Measurements from ENCODE around the gene TBL1XR1. TPM values are rescaled to one million over a fixed set of nuclear protein-coding genes. Genes with fewer than 3 reads are reported as not detected.

TBL1XR1 gene
- total RNA-seq, 1 experiment from 2014 or later = 77.6 TPM

DNA sequence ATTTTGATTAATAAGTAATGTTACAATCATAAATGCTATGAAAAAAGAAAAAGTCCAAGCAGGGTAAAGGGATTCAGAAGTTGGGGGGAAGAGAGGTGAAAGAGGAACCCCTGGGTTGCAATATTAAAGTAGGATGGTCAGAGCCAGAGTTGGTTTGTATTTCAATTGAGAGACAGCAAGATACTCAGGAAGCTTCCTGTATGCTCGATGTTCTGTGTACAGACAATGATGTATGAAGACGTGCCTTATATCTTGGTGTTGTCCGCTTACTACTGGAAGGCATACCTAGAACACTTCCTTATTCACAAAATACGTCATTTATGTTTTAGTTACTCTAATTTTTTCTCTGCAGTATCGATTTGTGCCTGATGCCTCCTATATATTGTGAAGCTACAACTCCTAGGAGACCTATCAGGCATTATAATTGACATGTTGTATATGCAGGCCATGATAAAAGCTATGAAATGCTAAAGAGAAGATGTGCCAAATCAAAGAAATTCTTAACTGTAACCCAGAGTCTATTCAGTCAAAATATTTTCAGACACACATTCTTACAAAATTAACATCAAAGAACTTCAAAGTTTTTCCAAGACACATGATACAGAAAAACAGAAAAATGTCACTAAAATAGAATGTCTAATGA lies 87.5 kb downstream of the TBL1XR1 start:
- no peak overlapping the region for H3K27ac ChIP-seq (ENCODE audit: low read length)
- H3F3A ChIP-seq (ENCODE audit: low read length, unreplicated experiment) = no peaks in the 10 kb centered on the region
- H3K27me3 ChIP-seq (ENCODE audit: low read length) = no peaks in the 10 kb centered on the region
- H4K20me1 ChIP-seq (ENCODE audit: low read length) = peaks cover 25% of the 10 kb centered on the region; the same call in 1 of the 2 replicates
- H3K9me2 ChIP-seq (replicated peaks; ENCODE audit: low read length) = no peaks in the 10 kb centered on the region
- DNase-seq = no peak
- no peaks in the 10 kb centered on the region for H3K36me3 ChIP-seq (ENCODE audit: low read depth, low read length)
- no peak overlapping the region for H3K4me2 ChIP-seq (ENCODE audit: low read length)
- POLR2A ChIA-PET (ENCODE audit: unreplicated experiment) = no interaction called here
- no peak for ATAC-seq
- H2AFZ ChIP-seq (ENCODE audit: low read length) = no peak overlapping the region
- BruUV-seq (replicated peaks) = no TSS peak
- no peak overlapping the region for H3K4me3 ChIP-seq (ENCODE audit: low read length)
- no peak overlapping the region for H3K9ac ChIP-seq (ENCODE audit: low read length)
- peaks cover 98% of the 10 kb centered on the region for H3K79me2 ChIP-seq (ENCODE audit: low read length)
- H3K9me3 ChIP-seq (ENCODE audit: low read length) = no peaks in the 10 kb centered on the region
- CTCF ChIA-PET = no interaction called here
- no peak for TF ChIP-seq EZH2phosphoT487 (IDR thresholded peaks at IDR 0.05; ENCODE audit: borderline replicate concordance, low read length)
- no peak for TF ChIP-seq EZH2 (IDR thresholded peaks at IDR 0.05; ENCODE audit: low read length, unreplicated experiment)
- TF ChIP-seq, protein P1, sequence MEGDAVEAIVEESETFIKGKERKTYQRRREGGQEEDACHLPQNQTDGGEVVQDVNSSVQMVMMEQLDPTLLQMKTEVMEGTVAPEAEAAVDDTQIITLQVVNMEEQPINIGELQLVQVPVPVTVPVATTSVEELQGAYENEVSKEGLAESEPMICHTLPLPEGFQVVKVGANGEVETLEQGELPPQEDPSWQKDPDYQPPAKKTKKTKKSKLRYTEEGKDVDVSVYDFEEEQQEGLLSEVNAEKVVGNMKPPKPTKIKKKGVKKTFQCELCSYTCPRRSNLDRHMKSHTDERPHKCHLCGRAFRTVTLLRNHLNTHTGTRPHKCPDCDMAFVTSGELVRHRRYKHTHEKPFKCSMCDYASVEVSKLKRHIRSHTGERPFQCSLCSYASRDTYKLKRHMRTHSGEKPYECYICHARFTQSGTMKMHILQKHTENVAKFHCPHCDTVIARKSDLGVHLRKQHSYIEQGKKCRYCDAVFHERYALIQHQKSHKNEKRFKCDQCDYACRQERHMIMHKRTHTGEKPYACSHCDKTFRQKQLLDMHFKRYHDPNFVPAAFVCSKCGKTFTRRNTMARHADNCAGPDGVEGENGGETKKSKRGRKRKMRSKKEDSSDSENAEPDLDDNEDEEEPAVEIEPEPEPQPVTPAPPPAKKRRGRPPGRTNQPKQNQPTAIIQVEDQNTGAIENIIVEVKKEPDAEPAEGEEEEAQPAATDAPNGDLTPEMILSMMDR (conservative IDR thresholded peaks at IDR 0.05; ENCODE audit: low read depth, low read length) = no peak
- H3K4me1 ChIP-seq (ENCODE audit: insufficient read depth, low read length) = peaks cover 5% of the 10 kb centered on the region; the same call in 1 of the 2 replicates
- intact Hi-C loops (cut with micrococcal nuclease) = no loop called here

DNA sequence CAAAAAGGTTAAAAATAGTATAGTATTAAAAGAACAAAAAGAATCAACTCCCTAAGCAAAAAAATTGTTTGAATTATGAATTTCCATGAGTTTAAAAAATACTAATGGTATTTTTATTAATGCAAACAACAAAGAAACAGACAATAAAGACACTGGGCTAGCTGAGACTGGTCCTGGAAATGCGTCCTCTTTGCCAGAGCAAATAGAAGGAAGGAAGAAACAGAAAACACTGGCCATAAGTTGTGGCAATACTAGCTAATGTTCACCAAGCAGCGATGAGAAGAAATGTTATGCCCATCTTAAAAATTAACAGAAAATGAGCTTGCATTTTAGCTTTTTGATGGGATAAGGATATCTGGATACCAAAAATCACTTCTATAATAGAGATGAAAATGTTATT lies 88.6 kb downstream of the TBL1XR1 start:
- no peak for ATAC-seq
- CTCF ChIA-PET = no interaction called here
- no peaks in the 10 kb centered on the region for H3K36me3 ChIP-seq (ENCODE audit: low read depth, low read length)

More for the DNA sequence above, 88.6 kb downstream of the TBL1XR1 start:
- no peak overlapping the region for H3K9ac ChIP-seq (ENCODE audit: low read length)
- H3K4me1 ChIP-seq (ENCODE audit: insufficient read depth, low read length) = peaks cover 5% of the 10 kb centered on the region; the same call in 1 of the 2 replicates
- no peaks in the 10 kb centered on the region for H3K27me3 ChIP-seq (ENCODE audit: low read length)
- peaks cover 98% of the 10 kb centered on the region for H3K79me2 ChIP-seq (ENCODE audit: low read length)
- H2AFZ ChIP-seq (ENCODE audit: low read length) = no peak overlapping the region
- intact Hi-C loops (cut with micrococcal nuclease) = no loop called here
- peaks cover 30% of the 10 kb centered on the region; the same call in 1 of the 2 replicates for H4K20me1 ChIP-seq (ENCODE audit: low read length)
- no peak overlapping the region for H3K4me3 ChIP-seq (ENCODE audit: low read length)
- DNase-seq = no peak
- no peaks in the 10 kb centered on the region for H3K9me2 ChIP-seq (replicated peaks; ENCODE audit: low read length)
- H3K4me2 ChIP-seq (ENCODE audit: low read length) = no peak overlapping the region
- H3K27ac ChIP-seq (ENCODE audit: low read length) = no peak overlapping the region
- BruUV-seq (replicated peaks) = no TSS peak
- no peaks in the 10 kb centered on the region for H3F3A ChIP-seq (ENCODE audit: low read length, unreplicated experiment)
- POLR2A ChIA-PET (ENCODE audit: unreplicated experiment) = no interaction called here
- H3K9me3 ChIP-seq (ENCODE audit: low read length) = no peaks in the 10 kb centered on the region
- no peak for TF ChIP-seq EZH2 (IDR thresholded peaks at IDR 0.05; ENCODE audit: low read length, unreplicated experiment)
- TF ChIP-seq EZH2phosphoT487 (IDR thresholded peaks at IDR 0.05; ENCODE audit: borderline replicate concordance, low read length) = no peak
- TF ChIP-seq, protein P1 (conservative IDR thresholded peaks at IDR 0.05; ENCODE audit: low read depth, low read length) = no peak

Data from PC-3 (cell line).